H1 (cell line): ENCODE measurements around the gene ADAM21. TPM values are rescaled to one million over a fixed set of nuclear protein-coding genes. Genes with fewer than 3 reads are reported as not detected.
A peak's percentile ranks its signal among the peaks of the same experiment; 100 is the strongest.

Source experiments
- CTCF ChIA-PET: fragments of 300-600 bp; sonication (Branson Sonifier 250); formaldehyde crosslinking; loops from one replicate; lab custom pipeline; 2021; ENCODE audit not compliant: partially characterized antibody; lab: Charles Lee
- POLR2A ChIA-PET: fragments of 300-600 bp; sonication (Branson Sonifier 250); formaldehyde crosslinking; loops from one replicate; lab custom pipeline; 2021; ENCODE audit warnings: inconsistent platforms; ENCODE audit not compliant: partially characterized antibody; lab: Charles Lee
- DNase-seq, 2 experiments: peaks; one replicate each; pipeline versions ENCODE4 v3.0.0 to v3.0.0-alpha.2; 2010 to 2022; ENCODE audit warnings: low spot score in 2 of 2, low read depth in 1 of 2, mixed read lengths in 1 of 2
- FAIRE-seq: peaks from 2 replicates; lab custom pipeline; 2011; peaks lifted over from hg19 to GRCh38; lab: Jason Lieb, UNC
- H2AFZ ChIP-seq: 2 replicates; pipeline ENCODE4 v1.8.1; 2012; ENCODE audit warnings: low read length, inconsistent platforms
- H2AK5ac ChIP-seq: 2 replicates; pipeline ENCODE4 v1.6.1; 2013; ENCODE audit warnings: low read depth, low read length
- H2BK120ac ChIP-seq: replicated peaks from 2 replicates; pipeline ENCODE3; 2013; ENCODE audit warnings: low read depth, low read length, inconsistent platforms
- H2BK12ac ChIP-seq: 2 replicates; pipeline ENCODE4 v1.6.1; 2013; ENCODE audit warnings: low read depth, low read length
- H2BK15ac ChIP-seq: 2 replicates; pipeline ENCODE4 v1.6.1; 2013; ENCODE audit warnings: low read length
- H2BK20ac ChIP-seq: 2 replicates; pipeline ENCODE4 v1.6.1; 2013; ENCODE audit warnings: low read length
- H2BK5ac ChIP-seq: 2 replicates; pipeline ENCODE4 v1.6.1; 2013; ENCODE audit warnings: low read depth, low read length
- H3K14ac ChIP-seq: 2 replicates; pipeline ENCODE4 v1.6.1; 2013; ENCODE audit warnings: inconsistent platforms; ENCODE audit not compliant: insufficient read length
- H3K18ac ChIP-seq: 2 replicates; pipeline ENCODE4 v1.6.1; 2013; ENCODE audit warnings: low read length; ENCODE audit errors: extremely low read depth
- H3K23ac ChIP-seq: 2 replicates; pipeline ENCODE4 v1.6.1; 2013; ENCODE audit warnings: inconsistent platforms; ENCODE audit not compliant: insufficient read length
- H3K23me2 ChIP-seq: 2 replicates; pipeline ENCODE4 v1.6.1; 2013; ENCODE audit warnings: low read depth, low read length
- H3K27ac ChIP-seq: 2 replicates; pipeline ENCODE4 v1.6.1; 2011; ENCODE audit warnings: low read depth, low read length, inconsistent platforms
- H3K27me3 ChIP-seq, 4 experiments: replicated peaks in 1 of 4; 1 replicate in 1 of 4; 2 replicates in 3 of 4; pipeline versions ENCODE4 v1.6.1 to v1.8.1; 2011 to 2013; ENCODE audit warnings: low read length in 3 of 4, mild to moderate bottlenecking in 3 of 4, inconsistent platforms in 2 of 4, mixed read lengths in 2 of 4, moderate library complexity in 1 of 4; ENCODE audit not compliant: control insufficient read depth in 3 of 4, insufficient read depth in 3 of 4; ENCODE audit errors: extremely low read depth in 1 of 4
- H3K36me3 ChIP-seq, 4 experiments: 2 replicates each; pipeline versions ENCODE4 v1.6.1 to v1.8.1; 2011 to 2013; ENCODE audit warnings: mild to moderate bottlenecking in 4 of 4, low read length in 3 of 4, moderate library complexity in 2 of 4, control low read depth in 1 of 4, inconsistent platforms in 1 of 4; ENCODE audit not compliant: insufficient read depth in 4 of 4, control insufficient read depth in 2 of 4
- H3K4ac ChIP-seq: replicated peaks from 2 replicates; pipeline ENCODE3; 2013; ENCODE audit warnings: low read length, low read depth, mixed read lengths, inconsistent platforms; ENCODE audit not compliant: insufficient read length
- H3K4me1 ChIP-seq, 4 experiments: replicated peaks in 1 of 4; 1 replicate in 1 of 4; 2 replicates in 3 of 4; pipeline versions ENCODE4 v1.6.1 to v1.8.1; 2011 to 2013; ENCODE audit warnings: low read length in 3 of 4, inconsistent platforms in 2 of 4, mixed read lengths in 1 of 4; ENCODE audit not compliant: insufficient read depth in 4 of 4, control insufficient read depth in 3 of 4
- H3K4me2 ChIP-seq, 2 experiments: 2 replicates each; pipeline versions ENCODE4 v1.6.1 to v1.8.1; 2011 to 2013; ENCODE audit warnings: low read depth in 2 of 2, low read length in 2 of 2, control low read depth in 1 of 2, inconsistent platforms in 1 of 2, mild to moderate bottlenecking in 1 of 2; ENCODE audit not compliant: insufficient read depth in 1 of 2
- H3K4me3 ChIP-seq, 4 experiments: fragments of 200-600, 300-600 bp in 1 of 4; sonication (generic), shearing (Covaris generic), sonication (Bioruptor Twin) in 1 of 4; 2 replicates each; pipeline versions ENCODE4 v1.5.1 to v1.8.1; 2011 to 2016; ENCODE audit warnings: low read length in 4 of 4, low read depth in 3 of 4, control low read depth in 2 of 4, inconsistent platforms in 2 of 4, mild to moderate bottlenecking in 2 of 4, mixed read lengths in 1 of 4, moderate library complexity in 1 of 4; ENCODE audit not compliant: insufficient read depth in 2 of 4; ENCODE audit errors: extremely low read depth in 1 of 4
- H3K56ac ChIP-seq: replicated peaks from 2 replicates; pipeline ENCODE3; 2013; ENCODE audit warnings: low read depth, mild to moderate bottlenecking, mixed read lengths, low read length, inconsistent platforms; ENCODE audit not compliant: insufficient read length
- H3K79me1 ChIP-seq: 2 replicates; pipeline ENCODE4 v1.6.1; 2013; ENCODE audit warnings: low read depth, low read length, control low read depth
- H3K79me2 ChIP-seq, 2 experiments: 2 replicates each; pipeline versions ENCODE4 v1.6.1 to v1.8.1; 2012 to 2013; ENCODE audit warnings: low read length in 2 of 2, mild to moderate bottlenecking in 2 of 2, inconsistent platforms in 1 of 2; ENCODE audit not compliant: insufficient read depth in 2 of 2, control insufficient read depth in 1 of 2
- H3K9ac ChIP-seq, 4 experiments: replicated peaks in 1 of 4; 1 replicate in 1 of 4; 2 replicates in 3 of 4; pipeline versions ENCODE4 v1.6.1 to v1.8.1; 2011 to 2013; ENCODE audit warnings: low read depth in 3 of 4, low read length in 3 of 4, control low read depth in 2 of 4, mild to moderate bottlenecking in 2 of 4, moderate library complexity in 2 of 4, inconsistent platforms in 1 of 4; ENCODE audit errors: extremely low read depth in 1 of 4
- H3K9me3 ChIP-seq, 2 experiments: 2 replicates each; pipeline versions ENCODE4 v1.6.1 to v1.8.1; 2012 to 2013; ENCODE audit warnings: mild to moderate bottlenecking in 2 of 2, moderate library complexity in 2 of 2, control low read depth in 1 of 2, inconsistent platforms in 1 of 2, low read depth in 1 of 2, low read length in 1 of 2, mixed read lengths in 1 of 2; ENCODE audit not compliant: insufficient read depth in 2 of 2
- H4K20me1 ChIP-seq, 2 experiments: replicated peaks in 1 of 2; 2 replicates each; pipeline versions ENCODE3 to v1.8.1; 2011 to 2013; ENCODE audit warnings: inconsistent platforms in 2 of 2, low read length in 2 of 2, mild to moderate bottlenecking in 1 of 2; ENCODE audit not compliant: insufficient read depth in 2 of 2, control insufficient read depth in 1 of 2
- H4K5ac ChIP-seq: 2 replicates; pipeline ENCODE4 v1.6.1; 2013; ENCODE audit warnings: low read length, low read depth, mixed read lengths, inconsistent platforms; ENCODE audit not compliant: insufficient read length
- H4K8ac ChIP-seq: 2 replicates; pipeline ENCODE4 v1.8.0; 2013; ENCODE audit warnings: mild to moderate bottlenecking, moderate library complexity, low read length, inconsistent platforms; ENCODE audit not compliant: insufficient read depth; ENCODE audit errors: extremely low read depth
- H4K91ac ChIP-seq: replicated peaks from 2 replicates; pipeline ENCODE3; 2013; ENCODE audit warnings: low read length, mixed read lengths, inconsistent platforms; ENCODE audit not compliant: insufficient read length
- CEBPB ChIP-seq: IDR thresholded peaks from 2 replicates; pipeline ENCODE4 v1.6.1; 2012; ENCODE audit warnings: low read depth, low read length
- EZH2 ChIP-seq: fragments of 200-600 bp; sonication (generic); IDR thresholded peaks from 2 replicates; pipeline ENCODE4 v1.7.1; 2012; ENCODE audit warnings: low read depth, mild to moderate bottlenecking, moderate library complexity, low read length, inconsistent platforms; ENCODE audit not compliant: severe bottlenecking
- GTF2F1 ChIP-seq: IDR thresholded peaks from 2 replicates; pipeline ENCODE4 v1.6.1; 2012; ENCODE audit warnings: low read depth, low read length, improper control_type of control experiment, borderline replicate concordance
- RFX5 ChIP-seq: IDR thresholded peaks from 2 replicates; pipeline ENCODE4 v1.6.1; 2011; ENCODE audit warnings: low read depth, low read length, improper control_type of control experiment, borderline replicate concordance
- RXRA ChIP-seq: IDR thresholded peaks from 2 replicates; pipeline ENCODE4 v1.6.1; 2011; ENCODE audit warnings: low read depth, mild to moderate bottlenecking, low read length, moderate library complexity; ENCODE audit not compliant: insufficient read depth
- WGBS, 2 experiments: shearing (Covaris generic) in 1 of 2; methylation state at CpG; one replicate each; pipeline versions ENCODE4 v1.1.6 to v1.1.7; 2013 to 2015; ENCODE audit warnings: low lambda C conversion rate in 2 of 2, mixed read lengths in 2 of 2, inconsistent platforms in 1 of 2, low coverage in 1 of 2, missing lambda C conversion rate in 1 of 2; ENCODE audit not compliant: insufficient replicate concordance in 2 of 2, insufficient coverage in 1 of 2, insufficient read length in 1 of 2; ENCODE audit errors: extremely low coverage in 1 of 2, missing lambda C conversion rate in 1 of 2; 5-methylcytosine and 5-hydroxymethylcytosine counted together
- polyA plus RNA-seq, 7 experiments: library from polyadenylated mRNA; depleted of rRNA in 3 of 7; stranded (reverse) in 5 of 7; unstranded in 2 of 7; fragments of >200 nt in 5 of 7; fragments of 200-250 nt in 2 of 7; gene quantifications; 1 replicate in 5 of 7; 2 replicates in 1 of 7; 4 replicates in 1 of 7; pipeline versions ENCODE4 v1.2.1 to v1.2.3, GENCODE V29; 2011 to 2013; ENCODE audit warnings: missing spikeins in 2 of 7, mixed read lengths in 2 of 7
- total RNA-seq: library from RNA; stranded (reverse); fragmentation: NEBNext Ultra II Directional; extraction: Animal tissue kit (Norgen Biotek cat#: 25700); gene quantifications from 2 replicates; pipeline ENCODE4 v1.2.1, GENCODE V29; 2021

Gene ADAM21
- total and polyA plus RNA-seq, 2 of the 8 experiments (the other 6 are each of a cell fraction or from before 2014, with no cell fraction given): 0.09 TPM; not detected in 1

GRCh38 chr14:70416338-70416724 is 35.6 kb upstream of the ADAM21 start:
- peaks cover 0 to 48% of the 10 kb centered on the region in 2 experiments; a peak in 2 of 4 replicates for H3K79me2 ChIP-seq
- POLR2A ChIA-PET: interaction anchor here (1.0 kb wide), 1 partner anchor 109 kb away, joined by 3 read pairs; no protein-coding TSS in a partner anchor
- H2AK5ac ChIP-seq: no peak overlapping the region
- H3K23ac ChIP-seq: no peak overlapping the region
- H4K5ac ChIP-seq: no peak overlapping the region
- H2AFZ ChIP-seq: peak overlapping the region; percentile 93
- H3K18ac ChIP-seq: no peak overlapping the region
- peaks cover 0 to 3% (median 0%) of the 10 kb centered on the region in 4 experiments; a peak in 2 of 8 replicates for H3K36me3 ChIP-seq
- H2BK120ac ChIP-seq: no peak overlapping the region
- FAIRE-seq (no peak), DNase-seq (no peak)
- no peak overlapping the region for H2BK20ac ChIP-seq
- H3K14ac ChIP-seq: no peak overlapping the region
- CTCF ChIA-PET: interaction anchor here (1.3 kb wide), 1 partner anchor 13 kb away, joined by 3 read pairs; no protein-coding TSS in a partner anchor
- no peaks in the 10 kb centered on the region for H3K23me2 ChIP-seq
- no peak overlapping the region for H2BK15ac ChIP-seq
- TF ChIP-seq EZH2 (no peak), GTF2F1 (no peak), CEBPB (no peak), RFX5 (no peak), RXRA (no peak)
- H4K20me1 ChIP-seq: peaks cover 5 to 7% of the 10 kb centered on the region in 2 experiments
- peak overlapping the region; percentile 89 to 99 (median 99) for H3K4me3 ChIP-seq
- no peak overlapping the region for H4K91ac ChIP-seq
- H3K79me1 ChIP-seq: no peaks in the 10 kb centered on the region; the same call in 1 of the 2 replicates
- H3K4ac ChIP-seq: no peak overlapping the region
- no peak overlapping the region for H2BK12ac ChIP-seq
- H3K27ac ChIP-seq: peak overlapping the region; percentile 68; the same call in 1 of the 2 replicates
- H4K8ac ChIP-seq: no peak overlapping the region
- H3K27me3 ChIP-seq: no peaks in the 10 kb centered on the region
- peak overlapping the region; percentile 76 to 91 for H3K4me2 ChIP-seq
- H3K9ac ChIP-seq: peak overlapping the region; percentile 62 to 92 (median 80)
- H3K56ac ChIP-seq: no peak overlapping the region
- WGBS, 2 experiments: 4% methylated on average over 9 of the region's 9 CpGs; no CpG with 5 or more reads in 1 of the 2 experiments
- no peaks in the 10 kb centered on the region for H3K9me3 ChIP-seq
- H3K4me1 ChIP-seq: peaks cover 0 to 4% (median 1%) of the 10 kb centered on the region in 4 experiments; a peak in 2 of 7 replicates
- H2BK5ac ChIP-seq: no peak overlapping the region
